ENCODE results near the gene PCDH1.
A peak's percentile ranks its signal among the peaks of the same experiment; 100 is the strongest.
"Not testable (repeated sequence)": the region's sequence is repeated elsewhere in the genome, so short reads cannot be mapped to it uniquely, and the experiment has no call there.

The PCDH1 gene

GRCh38 chr5:141898448-141899049 is 20.3 kb upstream of the PCDH1 start:
- DNase-seq (ENCODE audit: low spot score): no peak

DNA sequence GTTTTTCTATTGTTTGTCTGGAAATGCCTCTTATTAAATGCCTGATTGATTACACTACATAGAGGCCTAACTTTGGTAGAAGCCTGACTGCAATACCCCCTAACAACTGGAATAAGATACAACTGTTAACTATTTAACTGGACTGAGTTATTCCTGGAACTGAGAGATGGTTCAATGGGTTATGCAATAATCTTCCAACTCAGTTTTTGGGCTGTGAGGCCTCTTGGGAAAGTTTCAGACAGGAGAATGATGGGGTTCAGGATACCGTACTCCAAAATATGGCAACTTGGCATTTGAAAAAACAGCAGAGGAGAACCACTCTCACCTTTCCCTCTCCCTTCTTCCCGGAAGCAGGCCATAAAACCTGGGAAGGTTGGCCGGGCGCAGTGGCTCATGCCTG is 19.2 kb upstream of the PCDH1 start:
- DNase-seq (ENCODE audit: low spot score): no peak

DNA sequence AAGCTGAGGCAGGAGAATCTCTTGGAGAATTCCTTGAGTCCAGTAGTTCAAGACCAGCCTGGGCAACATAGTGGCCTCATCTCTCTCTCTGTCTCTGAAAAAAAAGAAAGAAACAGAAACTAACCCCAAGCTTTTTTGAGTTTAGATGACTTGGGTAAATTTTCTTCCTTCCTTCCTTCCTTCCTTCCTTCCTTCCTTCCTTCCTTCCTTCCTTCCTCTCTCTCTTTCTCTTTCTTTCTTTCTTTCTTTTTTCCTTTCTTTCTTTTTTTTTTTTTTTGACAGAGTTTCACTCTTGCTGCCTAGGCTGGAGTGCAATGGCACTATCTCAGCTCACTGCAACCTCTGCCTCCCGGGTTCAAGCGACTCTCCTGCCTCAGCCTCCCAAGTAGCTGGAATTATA is 12.2 kb upstream of the PCDH1 start:
- not testable (repeated sequence) for DNase-seq (ENCODE audit: low spot score)

GRCh38 chr5:141889282-141889871 is 11.2 kb upstream of the PCDH1 start:
- DNase-seq (ENCODE audit: low spot score): no peak

- DNase-seq (ENCODE audit: low spot score): no peak
Observed at GRCh38 chr5:141883892-141884318, 5.7 kb upstream of the PCDH1 start.

DNA sequence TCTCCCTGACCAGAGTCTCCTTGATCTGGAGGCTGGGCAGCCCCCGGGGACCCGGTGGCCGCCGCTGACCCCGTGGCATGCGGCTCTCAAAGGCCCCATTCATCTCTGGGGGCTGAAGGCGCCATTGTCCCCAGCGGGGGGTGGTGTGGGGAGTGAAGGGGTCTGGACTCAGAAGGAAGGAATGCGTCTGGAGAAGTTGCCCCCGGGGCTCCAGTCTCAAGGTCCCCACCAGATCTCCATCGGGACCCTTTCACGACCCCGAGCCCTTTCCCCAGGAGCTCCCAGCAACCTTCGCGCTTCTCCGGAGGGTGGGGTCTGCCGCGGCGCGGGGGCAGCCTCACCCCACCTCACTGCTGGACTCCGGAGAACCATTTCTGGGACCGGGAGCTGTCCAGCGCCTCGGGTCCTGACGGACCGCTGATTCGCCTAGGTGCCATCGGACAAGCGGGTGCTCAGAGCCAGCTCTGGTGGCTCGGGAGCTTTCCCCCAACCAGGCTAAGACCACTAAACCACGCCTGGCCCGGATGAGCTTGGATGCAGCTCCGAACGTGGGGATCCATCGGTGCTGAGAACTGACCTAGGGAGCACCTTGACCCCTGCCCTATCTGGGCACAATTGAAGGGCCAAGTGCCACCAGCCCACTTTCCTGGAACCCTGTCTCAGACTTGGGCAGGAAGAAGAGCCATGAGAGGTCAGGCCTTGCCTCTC is 5.1 kb upstream of the PCDH1 start:
- peak; percentile 68 for DNase-seq (ENCODE audit: low spot score)

DNA sequence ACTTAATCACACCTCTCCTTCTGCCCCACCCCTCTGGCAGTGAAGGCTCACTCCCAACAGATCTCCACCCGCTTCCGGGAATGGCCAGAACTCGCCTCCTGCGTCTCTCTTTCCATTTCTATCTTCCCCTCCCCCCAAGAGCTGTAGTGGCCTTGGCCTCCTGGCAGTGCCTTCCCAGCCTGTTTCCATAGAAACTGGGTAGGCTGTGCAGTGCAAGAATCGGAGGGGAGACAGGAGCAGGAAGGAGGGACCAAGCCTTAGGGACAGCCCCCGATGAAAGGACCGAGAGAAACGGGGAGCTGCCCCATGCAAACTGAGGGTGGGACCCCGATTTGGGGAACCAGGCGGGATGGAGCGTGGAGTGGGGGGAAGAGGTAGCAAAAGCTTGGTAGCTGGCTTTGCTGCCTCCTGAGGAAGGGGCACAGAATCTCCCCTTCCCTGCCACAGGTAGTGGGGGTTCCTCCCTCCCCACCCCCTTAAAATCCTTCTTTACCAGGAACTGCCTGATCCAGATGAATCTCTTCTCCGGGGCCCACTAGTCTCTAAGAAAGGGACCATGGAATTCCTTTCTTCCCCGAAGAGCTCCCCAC is 4.5 kb upstream of the PCDH1 start:
- peak; percentile 75 for DNase-seq (ENCODE audit: low spot score)

GRCh38 chr5:141881886-141882285 is 3.7 kb upstream of the PCDH1 start:
- DNase-seq (ENCODE audit: low spot score): no peak

- no peak for DNase-seq (ENCODE audit: low spot score)
Observed at GRCh38 chr5:141880961-141881801, 3.0 kb upstream of the PCDH1 start.

GRCh38 chr5:141879941-141880738 is 1.9 kb upstream of the PCDH1 start:
- DNase-seq (ENCODE audit: low spot score): peak; percentile 91

DNA sequence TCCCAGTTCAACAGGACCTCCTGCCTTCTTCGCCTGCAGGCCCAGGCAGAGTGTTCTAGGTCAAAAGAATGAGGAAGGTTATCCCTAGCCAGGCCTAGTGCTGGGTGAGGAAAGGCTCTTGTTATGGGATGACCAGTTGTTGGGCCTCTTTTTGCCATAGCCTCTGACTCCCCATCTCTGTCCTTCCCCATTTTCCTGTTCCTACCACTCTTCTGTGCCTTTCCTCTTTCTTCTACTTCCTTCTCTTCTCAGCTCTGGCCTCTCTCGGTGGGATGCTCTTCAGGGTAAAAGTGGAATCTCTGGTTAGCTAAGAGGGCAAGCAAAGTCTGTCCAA is 1.2 kb upstream of the PCDH1 start:
- no peak for DNase-seq (ENCODE audit: low spot score)

GRCh38 chr5:141878711-141879425 is 658 bp upstream of the PCDH1 start:
- DNase-seq (ENCODE audit: low spot score): peak; percentile 98

GRCh38 chr5:141877356-141878185 is 639 bp downstream of the PCDH1 start:
- no peak for DNase-seq (ENCODE audit: low spot score)

DNA sequence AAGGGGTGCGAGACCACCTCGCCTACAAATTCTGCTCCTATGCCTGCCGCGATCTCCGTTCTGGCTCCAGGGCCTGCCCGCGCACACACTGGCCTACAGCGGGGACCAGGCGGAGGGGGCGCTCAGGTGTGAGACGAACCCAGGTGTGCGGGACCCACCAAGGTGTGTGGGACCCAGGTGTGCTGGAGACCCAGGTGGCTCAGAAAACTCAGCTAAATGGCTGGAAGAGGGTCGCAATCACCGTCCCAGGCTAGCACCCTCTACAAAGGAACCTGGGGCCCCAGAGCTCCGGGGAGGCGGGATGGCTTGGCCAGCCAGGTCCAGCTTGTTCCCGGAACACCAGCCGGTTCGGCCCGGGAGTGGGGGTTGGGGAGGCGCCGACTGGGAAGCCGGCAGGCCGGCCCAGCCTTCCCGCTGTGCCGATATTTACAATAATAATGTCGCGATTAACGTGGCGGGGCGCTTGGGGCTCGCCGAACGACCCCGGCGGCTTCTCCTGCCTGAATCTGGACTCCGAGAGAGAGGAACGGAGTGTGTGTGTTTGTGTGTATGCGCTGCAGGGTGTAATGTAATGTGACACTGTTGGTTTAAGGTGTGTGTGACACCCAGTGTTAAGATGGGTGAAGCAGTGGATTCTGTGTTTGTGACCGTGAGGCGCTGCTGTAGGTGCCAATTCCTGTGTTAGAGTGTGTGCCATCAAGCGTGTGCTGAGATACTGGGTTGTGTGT is 1.4 kb downstream of the PCDH1 start:
- DNase-seq (ENCODE audit: low spot score): no peak

DNA sequence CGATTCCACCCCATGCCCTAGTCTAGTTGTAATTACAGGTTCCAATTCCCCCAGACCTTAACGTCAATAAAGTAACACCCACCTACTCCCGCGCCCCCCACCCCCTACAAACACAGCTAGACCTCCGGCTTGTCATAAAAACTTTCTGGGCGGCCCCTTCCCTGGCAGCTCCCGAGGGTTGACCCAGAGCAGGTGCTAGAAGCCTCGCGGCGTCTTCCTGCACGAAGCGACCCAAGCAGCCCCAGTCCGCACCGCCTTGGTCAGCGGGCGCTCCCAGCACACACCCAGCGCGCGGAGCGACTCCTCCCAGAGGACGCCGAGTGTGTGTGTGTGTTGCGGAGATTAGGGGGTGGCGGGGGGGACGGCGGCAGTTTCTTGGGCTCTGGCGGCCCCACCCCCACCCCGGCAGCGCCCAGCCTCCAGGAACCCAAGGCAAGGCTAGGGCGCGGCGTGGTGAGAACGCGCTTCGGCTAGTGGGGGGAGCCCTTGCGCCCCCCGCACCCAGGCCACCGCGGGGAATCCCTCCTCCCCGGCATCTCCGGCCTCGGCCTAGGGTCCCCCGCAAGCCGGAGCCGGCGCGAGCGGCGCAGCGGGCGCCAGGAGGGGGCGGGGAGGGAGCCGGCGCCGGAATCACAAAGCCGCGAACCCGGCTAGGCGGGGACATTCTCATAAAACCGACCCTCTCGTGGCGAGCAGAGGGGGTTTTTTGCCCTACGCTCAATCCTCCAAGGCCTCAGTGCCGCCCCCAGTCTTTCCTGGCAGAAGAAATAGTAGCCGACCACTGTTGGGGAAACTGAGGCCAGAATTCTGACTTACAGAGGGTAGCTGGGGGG is 2.2 kb downstream of the PCDH1 start:
- no peak for DNase-seq (ENCODE audit: low spot score)

GRCh38 chr5:141875022-141875740 is 3.0 kb downstream of the PCDH1 start:
- DNase-seq (ENCODE audit: low spot score): no peak

DNA sequence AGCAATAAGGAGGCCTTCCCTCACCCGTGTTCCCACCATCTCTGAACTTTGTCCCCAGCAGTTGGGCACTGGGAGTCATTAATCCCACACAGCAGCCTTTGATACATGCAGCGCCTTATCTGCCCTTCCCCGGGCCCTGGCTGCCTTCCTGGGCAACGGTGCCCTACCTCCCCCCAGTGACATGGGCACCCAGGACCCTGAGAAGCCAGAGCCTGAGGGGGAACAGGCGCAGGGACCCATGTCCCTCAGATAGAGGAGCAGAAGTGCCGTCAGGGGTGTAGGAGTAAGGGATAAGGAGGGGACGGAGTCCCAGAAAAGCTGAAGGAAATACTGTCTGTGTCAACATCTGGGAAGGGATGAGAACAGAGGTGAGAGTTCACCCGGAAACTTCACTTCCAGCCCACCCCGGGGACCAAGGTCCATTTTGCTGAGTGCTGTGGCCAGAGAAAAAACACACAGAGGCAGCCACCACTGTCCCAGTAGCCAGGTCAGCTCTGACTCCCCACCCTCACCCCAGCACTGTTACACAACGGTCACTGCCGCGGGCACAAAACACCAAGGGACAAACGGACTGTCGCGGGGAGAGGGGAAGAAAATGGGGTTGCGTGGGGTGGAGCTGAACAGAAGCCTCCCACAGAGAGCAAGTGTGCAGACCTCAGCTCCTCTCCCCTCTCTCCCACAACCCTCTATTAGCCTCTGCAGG is 3.8 kb downstream of the PCDH1 start:
- no peak for DNase-seq (ENCODE audit: low spot score)

Data from putamen (tissue), 1 donor.